Mammary epithelial cell (primary cell): ENCODE data around the gene ACOX2.

ENCODE experiments used
- EZH2 ChIP-seq: IDR thresholded peaks from 2 replicates; pipeline ENCODE4 v1.6.1; 2012; ENCODE audit warnings: low read length, inconsistent platforms, borderline replicate concordance
- TF ChIP-seq, protein P1 (sequence below), 2 donors: IDR thresholded peaks in 1 of 2; conservative IDR thresholded peaks in 1 of 2; 2 replicates each; pipeline ENCODE4 v1.5.1; 2011 to 2012; ENCODE audit warnings: inconsistent platforms in 2 of 2, low read length in 2 of 2, mild to moderate bottlenecking in 2 of 2, control low read depth in 1 of 2, low read depth in 1 of 2; ENCODE audit not compliant: insufficient read depth in 1 of 2; ENCODE audit errors: extremely low read depth in 1 of 2

DNA sequence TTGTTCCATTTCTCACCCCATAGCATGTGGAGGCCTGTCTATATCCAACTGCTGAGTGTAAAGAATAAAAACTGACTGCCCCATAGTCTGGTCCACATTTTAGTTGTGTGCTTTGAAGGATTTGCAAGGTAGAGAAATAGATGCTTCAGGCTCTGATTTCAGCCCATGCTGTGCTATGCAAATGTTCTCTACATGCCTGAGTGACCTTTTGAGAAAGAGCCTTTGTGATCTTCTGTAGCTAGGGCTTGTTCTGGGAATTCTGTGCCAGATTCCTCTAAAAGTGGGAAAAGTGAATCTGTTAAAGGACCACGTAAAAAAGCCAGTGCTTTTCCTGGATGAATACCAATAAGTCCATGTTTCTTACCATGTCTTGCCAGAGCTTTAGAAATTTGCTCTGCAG, 39.9 kb downstream of the ACOX2 start:
- TF ChIP-seq, protein P1, sequence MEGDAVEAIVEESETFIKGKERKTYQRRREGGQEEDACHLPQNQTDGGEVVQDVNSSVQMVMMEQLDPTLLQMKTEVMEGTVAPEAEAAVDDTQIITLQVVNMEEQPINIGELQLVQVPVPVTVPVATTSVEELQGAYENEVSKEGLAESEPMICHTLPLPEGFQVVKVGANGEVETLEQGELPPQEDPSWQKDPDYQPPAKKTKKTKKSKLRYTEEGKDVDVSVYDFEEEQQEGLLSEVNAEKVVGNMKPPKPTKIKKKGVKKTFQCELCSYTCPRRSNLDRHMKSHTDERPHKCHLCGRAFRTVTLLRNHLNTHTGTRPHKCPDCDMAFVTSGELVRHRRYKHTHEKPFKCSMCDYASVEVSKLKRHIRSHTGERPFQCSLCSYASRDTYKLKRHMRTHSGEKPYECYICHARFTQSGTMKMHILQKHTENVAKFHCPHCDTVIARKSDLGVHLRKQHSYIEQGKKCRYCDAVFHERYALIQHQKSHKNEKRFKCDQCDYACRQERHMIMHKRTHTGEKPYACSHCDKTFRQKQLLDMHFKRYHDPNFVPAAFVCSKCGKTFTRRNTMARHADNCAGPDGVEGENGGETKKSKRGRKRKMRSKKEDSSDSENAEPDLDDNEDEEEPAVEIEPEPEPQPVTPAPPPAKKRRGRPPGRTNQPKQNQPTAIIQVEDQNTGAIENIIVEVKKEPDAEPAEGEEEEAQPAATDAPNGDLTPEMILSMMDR (conservative IDR thresholded peaks at IDR 0.05 in 1 of 2, IDR thresholded peaks at IDR 0.05 in 1 of 2; ENCODE audit: extremely low read depth in 1 of 2, insufficient read depth in 1 of 2, low read depth in 1 of 2, low read length in 2 of 2): no peak
- TF ChIP-seq EZH2: no peak
